GM13977 (cell line): ENCODE results near the gene IL17A.

Experiments
- DNase-seq: peaks from one replicate; pipeline ENCODE4 v3.0.0; 2012; ENCODE audit warnings: low spot score
- CTCF ChIP-seq: IDR thresholded peaks from 2 replicates; pipeline ENCODE4 v1.5.1; 2012; ENCODE audit warnings: mild to moderate bottlenecking, control low read depth; ENCODE audit not compliant: insufficient read depth; ENCODE audit errors: extremely low read depth, missing control alignments
- in situ Hi-C: fragments of 300-500 bp; cut with MboI; formaldehyde crosslinking; loops from one replicate; pipeline ENCODE4 v1.12.0; 2022; ENCODE audit warnings: low sequenced_read_pairs, low pct_unique_long_range_greater_than_20kb, mixed read lengths, inconsistent platforms; ENCODE audit not compliant: unreplicated experiment

Gene IL17A

GRCh38 chr6:52143551-52143950 is 42.6 kb upstream of the IL17A start:
- in situ Hi-C loops = no loop called here
- no peak for DNase-seq
- no peak for TF ChIP-seq CTCF

GRCh38 chr6:52144196-52145076 is 41.7 kb upstream of the IL17A start:
- no peak for TF ChIP-seq CTCF

GRCh38 chr6:52146851-52147445 is 39.2 kb upstream of the IL17A start:
- in situ Hi-C loops = no loop called here
- TF ChIP-seq CTCF = no peak
- no peak for DNase-seq

More at GRCh38 chr6:52144196-52145076, 41.7 kb upstream of the IL17A start:
- in situ Hi-C loops = no loop called here
- DNase-seq = no peak

GRCh38 chr6:52149076-52149475 is 37.1 kb upstream of the IL17A start:
- TF ChIP-seq CTCF = no peak
- no peak for DNase-seq
- in situ Hi-C loops = no loop called here

GRCh38 chr6:52149949-52150348 is 36.2 kb upstream of the IL17A start:
- no peak for TF ChIP-seq CTCF
- in situ Hi-C loops = no loop called here
- no peak for DNase-seq

GRCh38 chr6:52152070-52152423 is 34.1 kb upstream of the IL17A start:
- no peak for TF ChIP-seq CTCF
- in situ Hi-C loops = no loop called here
- no peak for DNase-seq
